GM12878 (cell line): ENCODE results near the gene ALG12. TPM values are rescaled to one million over a fixed set of nuclear protein-coding genes. Genes with fewer than 3 reads are reported as not detected.

Experiments used
- ATAC-seq: fragments of 200-7000 bp; cut with Tn5 transposase; 3 replicates; pipeline ENCODE4 v1.9.1; 2020; ENCODE audit warnings: mild to moderate bottlenecking, moderate library complexity
- BruUV-seq: library from RNA; stranded (reverse); fragments of 400-500 nt; replicated peaks from 2 replicates; lab custom pipeline; 2021; lab: Mats Ljungman, UMichigan
- CTCF ChIA-PET: fragments of 300-600 bp; sonication (Branson Sonifier 250); formaldehyde crosslinking; extraction: SDS; loops from one replicate; lab custom pipeline; 2021; ENCODE audit warnings: inconsistent platforms; lab: Yijun Ruan, JAX
- POLR2A ChIA-PET: fragments of 350-600 bp; formaldehyde crosslinking; extraction: SDS; loops from one replicate; lab custom pipeline; 2021; ENCODE audit warnings: inconsistent platforms; lab: Charles Lee
- RAD21 ChIA-PET: fragments of 300-600 bp; sonication (Branson Sonifier 250); formaldehyde crosslinking; loops from one replicate; lab custom pipeline; 2023; ENCODE audit warnings: antibody characterized with exemption; ENCODE audit not compliant: unreplicated experiment; lab: Charles Lee
- SMC1A ChIA-PET: fragments of 300-600 bp; sonication (Branson Sonifier 250); formaldehyde crosslinking; loops from one replicate; lab custom pipeline; 2023; ENCODE audit not compliant: unreplicated experiment, uncharacterized antibody; lab: Charles Lee
- DNase-seq: peaks from one replicate; pipeline ENCODE4 v3.0.0-alpha.2; 2011; ENCODE audit warnings: low read depth, low spot score
- FAIRE-seq: peaks from 3 replicates; lab custom pipeline; 2011; peaks lifted over from hg19 to GRCh38; lab: Jason Lieb, UNC
- H2AFZ ChIP-seq: 2 replicates; pipeline ENCODE4 v1.6.0; 2011; ENCODE audit warnings: low read depth, low read length, control low read depth; ENCODE audit not compliant: control insufficient read depth
- H3K27ac ChIP-seq: 2 replicates; pipeline ENCODE4 v1.5.1; 2011; ENCODE audit warnings: control low read depth; ENCODE audit not compliant: control insufficient read depth, insufficient read depth
- H3K27me3 ChIP-seq, 2 experiments: replicated peaks in 1 of 2; 2 replicates each; pipeline versions ENCODE4 v1.6.0 to v1.6.1; 2011; ENCODE audit warnings: low read length in 1 of 2; ENCODE audit not compliant: control insufficient read depth in 2 of 2, insufficient read depth in 2 of 2
- H3K36me3 ChIP-seq, 2 experiments: 2 replicates each; pipeline ENCODE4 v1.5.1; 2011; ENCODE audit warnings: low read length in 1 of 2; ENCODE audit not compliant: control insufficient read depth in 2 of 2, insufficient read depth in 2 of 2
- H3K4me1 ChIP-seq: 2 replicates; pipeline ENCODE4 v1.6.1; 2011; ENCODE audit warnings: mild to moderate bottlenecking, low read length, moderate library complexity, mixed read lengths; ENCODE audit not compliant: control insufficient read depth, insufficient read depth
- H3K4me2 ChIP-seq: 2 replicates; pipeline ENCODE4 v1.6.0; 2011; ENCODE audit warnings: control low read depth; ENCODE audit not compliant: control insufficient read depth, insufficient read depth
- H3K4me3 ChIP-seq: fragments of 200-600 bp; sonication (generic); 2 replicates; pipeline ENCODE4 v1.5.1; 2016
- H3K79me2 ChIP-seq: 2 replicates; pipeline ENCODE4 v1.6.0; 2011; ENCODE audit warnings: low read length; ENCODE audit not compliant: control insufficient read depth, insufficient read depth
- H3K9ac ChIP-seq: 2 replicates; pipeline ENCODE4 v1.8.0; 2011; ENCODE audit warnings: low read length, control low read depth, mixed read lengths; ENCODE audit not compliant: control insufficient read depth, insufficient read depth
- H3K9me3 ChIP-seq: replicated peaks from 3 replicates; pipeline ENCODE4 v1.5.1; 2011; ENCODE audit warnings: mild to moderate bottlenecking, low read length; ENCODE audit not compliant: control insufficient read depth, insufficient read depth
- H4K20me1 ChIP-seq: 2 replicates; pipeline ENCODE4 v1.6.0; 2011; ENCODE audit not compliant: control insufficient read depth, insufficient read depth
- CHD4 ChIP-seq: fragments of 200-600 bp; sonication (generic); IDR thresholded peaks from 2 replicates; pipeline ENCODE4 v1.6.1; 2016; ENCODE audit warnings: mild to moderate bottlenecking
- IKZF2 ChIP-seq, 2 experiments: fragments of 450-650 bp; IDR thresholded peaks; 2 replicates each; pipeline ENCODE4 v1.6.1; 2017; ENCODE audit warnings: mild to moderate bottlenecking in 2 of 2, moderate library complexity in 2 of 2
- RAD21 ChIP-seq: IDR thresholded peaks from 2 replicates; pipeline ENCODE4 v1.6.1; 2011; ENCODE audit warnings: mild to moderate bottlenecking, low read depth, low read length, moderate library complexity; ENCODE audit not compliant: insufficient read depth
- ZSCAN29 ChIP-seq: fragments of 450-650 bp; IDR thresholded peaks from 2 replicates; pipeline ENCODE4 v1.6.1; 2017; ENCODE audit warnings: mild to moderate bottlenecking, moderate library complexity
- WGBS: methylation state at CpG from one replicate; pipeline ENCODE4 v1.1.6; 2016; ENCODE audit warnings: low lambda C conversion rate; ENCODE audit not compliant: insufficient replicate concordance, insufficient coverage; ENCODE audit errors: missing lambda C conversion rate; 5-methylcytosine and 5-hydroxymethylcytosine counted together
- in situ Hi-C: fragments of 300-500 bp; cut with MboI; formaldehyde crosslinking; loops from 9 replicates; pipeline ENCODE4 v1.14.3; 2018; ENCODE audit warnings: mixed read lengths
- intact Hi-C: fragments of 100-400 bp; cut with micrococcal nuclease; formaldehyde crosslinking; loops from one replicate; pipeline ENCODE4 v1.14.2; 2022; ENCODE audit not compliant: unreplicated experiment
- polyA plus RNA-seq, 11 experiments: library from polyadenylated mRNA; depleted of rRNA in 4 of 11; unstranded in 6 of 11; stranded (reverse) in 5 of 11; fragments of >200 nt; fragmentation: Nextera tagmentation in 4 of 11; fragmentation: Illumina TruSeq in 1 of 11; extraction: Ambion mirVana in 4 of 11; extraction: Trizol in 1 of 11; gene quantifications; 1 replicate in 1 of 11; 2 replicates in 10 of 11; pipeline versions ENCODE4 v1.2.1 to v1.2.3, GENCODE V29; 2011 to 2016; ENCODE audit warnings: inconsistent platforms in 2 of 11, missing spikeins in 2 of 11, low read depth in 1 of 11
- total RNA-seq, 4 experiments: library from RNA; depleted of rRNA in 3 of 4; stranded (reverse); fragments of >200 nt in 3 of 4; fragmentation: Illumina TruSeq in 1 of 4; extraction: Trizol in 1 of 4; gene quantifications; 2 replicates each; pipeline versions ENCODE4 v1.2.1 to v1.2.3, GENCODE V29; 2013 to 2021

The ALG12 gene
- total and polyA plus RNA-seq, 10 of the 15 experiments (the other 5 are each of a cell fraction or from before 2014, with no cell fraction given): 0.22 to 23.4 (median 6.6) TPM

DNA sequence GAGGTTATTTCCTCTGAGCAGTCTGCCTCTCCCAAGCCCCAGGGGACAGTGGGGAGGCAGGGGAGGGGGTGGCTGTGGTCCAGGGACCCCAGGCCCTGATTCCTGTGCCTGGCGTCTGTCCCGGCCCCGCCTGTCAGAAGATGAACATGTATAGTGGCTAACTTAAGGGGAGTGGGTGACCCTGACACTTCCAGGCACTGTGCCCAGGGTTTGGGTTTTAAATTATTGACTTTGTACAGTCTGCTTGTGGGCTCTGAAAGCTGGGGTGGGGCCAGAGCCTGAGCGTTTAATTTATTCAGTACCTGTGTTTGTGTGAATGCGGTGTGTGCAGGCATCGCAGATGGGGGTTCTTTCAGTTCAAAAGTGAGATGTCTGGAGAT lies 45.4 kb upstream of the ALG12 start:
- Histone ChIP-seq H3K9me3 (no peaks in the 10 kb centered on the region), H3K4me3 (peak overlapping the region; percentile 98), H2AFZ (no peak overlapping the region), H3K4me2 (peak overlapping the region; percentile 87), H3K27me3 (no peaks in the 10 kb centered on the region), H3K9ac (peak overlapping the region; percentile 72; the same call in 1 of the 2 replicates), H3K36me3 (peaks cover 14 to 19% of the 10 kb centered on the region in 2 experiments)
- in situ Hi-C loops: loop anchor here (10.0 kb wide), 1 partner anchor 571 kb away; the partner anchor contains the start of gene TYMP
- RAD21 ChIA-PET: interaction anchor here (1.6 to 2.6 kb wide), 2 partner anchors 33 to 67 kb away, joined by 4 to 11 read pairs; no protein-coding TSS in a partner anchor
- CTCF ChIA-PET: interaction anchor here (1.4 to 2.2 kb wide), 2 partner anchors 27 to 33 kb away, joined by 5 to 6 read pairs; no protein-coding TSS in a partner anchor
- no peak for DNase-seq
- WGBS: 62% methylated on average over 6 of the region's 6 CpGs
- TF ChIP-seq CHD4 (no peak), RAD21 (no peak), ZSCAN29 (no peak), IKZF2 (IDR thresholded peaks at IDR 0.05) (no peak)
- TF ChIP-seq, all 136 proteins: peak for 0
- Histone ChIP-seq H4K20me1 (peaks cover 2% of the 10 kb centered on the region; the same call in 1 of the 2 replicates), H3K4me1 (peaks cover 37% of the 10 kb centered on the region), H3K27ac (no peak overlapping the region), H3K79me2 (peaks cover 49% of the 10 kb centered on the region)
- intact Hi-C loops: loop anchor here (5.0 kb wide), 1 partner anchor 224 kb away; the partner anchor contains the start of gene TRABD
- no peak for ATAC-seq
- BruUV-seq: no TSS peak
- POLR2A ChIA-PET: no interaction called here
- SMC1A ChIA-PET: interaction anchor here (1.6 kb wide), 1 partner anchor 38 kb away, joined by 3 read pairs; no protein-coding TSS in a partner anchor
- no peak for FAIRE-seq
